Measurements from ENCODE around the gene MLXIPL.
"Not testable (repeated sequence)": the region's sequence is repeated elsewhere in the genome, so short reads cannot be mapped to it uniquely, and the experiment has no call there.

MLXIPL gene

DNA sequence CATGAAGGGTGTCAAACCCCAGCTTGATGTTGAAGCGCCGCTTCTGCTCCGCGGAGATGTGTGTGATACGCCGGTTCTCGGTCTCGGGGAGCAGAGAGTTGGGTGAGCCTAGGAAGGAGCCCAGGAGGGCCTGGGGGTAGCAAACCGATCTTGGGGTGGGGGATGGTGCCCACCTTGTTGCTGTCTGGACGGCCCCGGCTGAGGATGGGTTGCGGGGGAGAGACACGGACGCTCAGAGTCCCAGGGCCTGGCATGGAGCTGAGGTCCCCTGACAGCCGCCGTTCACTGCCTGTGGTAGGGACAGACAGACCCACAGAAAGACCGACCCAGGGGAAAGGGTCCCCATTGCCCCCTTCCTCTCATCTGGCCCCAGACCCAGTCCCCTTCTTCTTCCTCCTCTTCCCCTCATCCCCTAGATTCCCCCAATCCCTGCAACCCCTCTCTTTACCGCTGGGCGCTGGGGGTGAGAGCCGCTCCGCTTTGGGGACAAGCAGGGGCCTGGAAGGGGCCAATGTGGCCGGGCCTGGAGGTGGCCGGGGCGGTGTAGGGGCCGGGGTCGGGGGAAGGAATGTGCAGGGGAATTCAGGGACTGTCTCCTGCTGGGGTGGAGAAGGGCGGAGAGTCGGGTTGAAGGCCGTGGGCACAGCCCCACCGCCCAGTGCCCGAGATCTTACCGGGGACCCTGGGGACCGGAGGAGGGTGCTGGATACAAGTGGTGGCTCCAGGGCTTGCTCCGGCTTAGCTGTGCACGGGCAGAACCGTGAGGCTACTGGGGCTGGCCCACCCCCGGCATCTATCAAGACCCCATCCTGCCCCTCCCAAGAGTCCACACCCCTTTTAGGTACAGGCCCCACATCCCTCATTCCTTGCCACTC, 27.9 kb downstream of the MLXIPL start:
- TF ChIP-seq, protein P1, sequence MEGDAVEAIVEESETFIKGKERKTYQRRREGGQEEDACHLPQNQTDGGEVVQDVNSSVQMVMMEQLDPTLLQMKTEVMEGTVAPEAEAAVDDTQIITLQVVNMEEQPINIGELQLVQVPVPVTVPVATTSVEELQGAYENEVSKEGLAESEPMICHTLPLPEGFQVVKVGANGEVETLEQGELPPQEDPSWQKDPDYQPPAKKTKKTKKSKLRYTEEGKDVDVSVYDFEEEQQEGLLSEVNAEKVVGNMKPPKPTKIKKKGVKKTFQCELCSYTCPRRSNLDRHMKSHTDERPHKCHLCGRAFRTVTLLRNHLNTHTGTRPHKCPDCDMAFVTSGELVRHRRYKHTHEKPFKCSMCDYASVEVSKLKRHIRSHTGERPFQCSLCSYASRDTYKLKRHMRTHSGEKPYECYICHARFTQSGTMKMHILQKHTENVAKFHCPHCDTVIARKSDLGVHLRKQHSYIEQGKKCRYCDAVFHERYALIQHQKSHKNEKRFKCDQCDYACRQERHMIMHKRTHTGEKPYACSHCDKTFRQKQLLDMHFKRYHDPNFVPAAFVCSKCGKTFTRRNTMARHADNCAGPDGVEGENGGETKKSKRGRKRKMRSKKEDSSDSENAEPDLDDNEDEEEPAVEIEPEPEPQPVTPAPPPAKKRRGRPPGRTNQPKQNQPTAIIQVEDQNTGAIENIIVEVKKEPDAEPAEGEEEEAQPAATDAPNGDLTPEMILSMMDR (conservative IDR thresholded peaks at IDR 0.05; ENCODE audit: low read depth, low read length) = no peak
- no peak for DNase-seq (ENCODE audit: low read depth)

DNA sequence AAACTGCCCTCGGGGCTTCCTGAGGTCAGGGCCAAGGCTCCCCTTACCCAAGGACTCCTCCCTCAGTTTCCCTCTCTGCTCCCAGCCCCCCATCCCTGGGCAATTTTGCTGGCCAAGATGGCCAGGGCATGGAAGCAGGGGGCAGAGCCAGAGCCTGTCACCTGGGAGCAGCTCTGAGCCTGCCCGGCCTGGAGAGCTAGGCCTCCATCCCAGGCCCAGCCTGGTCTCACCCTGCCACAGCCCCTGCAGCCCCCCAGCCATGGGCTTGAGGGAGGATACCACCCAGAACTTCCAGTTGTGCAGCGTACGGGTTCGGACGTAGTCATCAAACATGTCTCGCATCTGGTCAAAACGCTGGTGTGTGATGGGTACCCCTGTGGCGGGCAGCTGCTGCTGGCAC, 29.0 kb downstream of the MLXIPL start:
- no peak for DNase-seq (ENCODE audit: low read depth)
- H3K4me3 ChIP-seq (ENCODE audit: low read length) = no peak overlapping the region
- TF ChIP-seq, protein P1 (conservative IDR thresholded peaks at IDR 0.05; ENCODE audit: low read depth, low read length) = no peak

More for the DNA sequence above, 27.9 kb downstream of the MLXIPL start:
- H3K4me3 ChIP-seq (ENCODE audit: low read length) = no peak overlapping the region

DNA sequence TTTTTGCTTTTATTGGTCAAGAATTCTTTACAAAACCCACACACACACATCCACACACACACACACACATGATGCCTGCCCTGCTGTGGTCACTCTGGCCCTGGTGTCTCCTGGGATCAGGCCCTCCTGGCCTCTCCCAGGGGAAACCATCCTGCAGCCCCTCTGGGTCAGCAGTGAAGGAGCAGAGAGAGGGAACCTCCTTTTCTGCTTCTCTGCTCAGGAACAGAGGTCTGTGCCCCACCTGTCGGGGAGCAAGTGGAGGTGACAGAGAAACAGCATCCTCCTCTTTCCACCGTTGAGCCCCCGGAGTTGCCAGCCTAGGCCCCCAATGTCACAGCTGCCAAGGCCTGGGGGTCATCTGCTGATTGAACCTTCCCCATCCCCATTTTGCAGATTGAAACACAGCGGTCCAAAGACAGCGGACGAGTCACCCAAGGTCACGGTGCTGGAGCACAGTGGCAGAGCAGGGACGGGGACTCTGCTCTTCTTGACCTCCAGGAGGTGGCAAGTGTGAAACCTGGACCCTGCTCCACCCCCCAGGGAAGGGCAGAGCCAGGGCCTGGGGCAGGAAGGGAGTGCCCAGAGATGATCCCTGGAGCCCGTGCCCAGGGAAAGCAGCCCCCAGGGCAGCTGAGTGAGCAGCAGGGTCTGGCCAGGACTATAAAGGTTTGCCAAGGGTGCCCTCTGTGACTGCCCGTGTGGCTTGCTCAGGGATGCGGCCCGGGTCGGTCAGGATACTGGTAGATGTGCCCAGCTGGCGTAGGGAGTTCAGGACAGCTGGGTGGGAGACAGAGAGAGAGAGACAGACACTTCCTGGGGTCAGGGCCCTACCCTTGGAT, 30.9 kb downstream of the MLXIPL start:
- no peak overlapping the region for H3K4me3 ChIP-seq (ENCODE audit: low read length)
- TF ChIP-seq, protein P1 (conservative IDR thresholded peaks at IDR 0.05; ENCODE audit: low read depth, low read length) = no peak
- no peak for DNase-seq (ENCODE audit: low read depth)

DNA sequence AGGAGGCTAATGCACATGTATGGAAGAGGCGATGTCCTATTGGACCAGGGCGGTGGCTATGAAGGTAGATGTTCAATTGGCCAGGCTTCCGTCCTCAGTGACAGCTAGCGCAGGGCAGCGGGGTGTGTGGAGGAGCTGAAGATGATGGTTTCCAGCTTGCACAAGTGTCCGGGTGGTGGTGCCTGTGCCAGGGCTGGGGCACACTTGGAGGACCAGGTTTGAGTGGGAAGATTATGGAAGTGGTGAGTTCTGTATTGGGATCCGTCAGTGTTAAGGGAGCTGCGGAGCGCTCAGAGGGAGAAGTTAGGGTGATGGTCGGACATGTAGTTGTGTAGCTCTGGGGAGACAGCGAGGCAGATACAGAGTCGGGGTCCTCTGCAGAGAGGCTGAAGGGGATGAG, 37.4 kb downstream of the MLXIPL start:
- TF ChIP-seq, protein P1 (conservative IDR thresholded peaks at IDR 0.05; ENCODE audit: low read depth, low read length) = no peak
- H3K4me3 ChIP-seq (ENCODE audit: low read length) = no peak overlapping the region
- no peak for DNase-seq (ENCODE audit: low read depth)

DNA sequence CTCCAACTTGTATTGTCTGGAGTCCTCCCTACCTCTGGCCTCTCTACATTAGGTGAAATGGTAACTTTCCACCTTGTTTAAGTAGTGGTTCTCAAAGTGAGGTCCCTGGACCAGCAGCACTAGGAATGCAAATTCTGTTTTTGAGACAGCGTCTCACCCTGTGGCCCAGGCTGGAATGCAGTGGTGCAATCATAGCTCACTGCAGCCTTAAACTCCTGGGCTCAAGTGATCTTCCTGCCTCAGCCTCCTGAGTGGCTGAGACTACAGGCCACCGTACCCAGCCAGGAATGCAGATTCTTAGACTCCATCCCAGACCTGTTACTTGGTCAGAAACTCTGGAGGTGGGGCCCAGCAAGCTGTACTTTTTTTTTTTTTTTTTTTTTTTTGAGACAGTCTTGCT, 39.1 kb downstream of the MLXIPL start:
- TF ChIP-seq, protein P1 (conservative IDR thresholded peaks at IDR 0.05; ENCODE audit: low read depth, low read length) = no peak
- no peak overlapping the region for H3K4me3 ChIP-seq (ENCODE audit: low read length)
- DNase-seq (ENCODE audit: low read depth) = no peak

DNA sequence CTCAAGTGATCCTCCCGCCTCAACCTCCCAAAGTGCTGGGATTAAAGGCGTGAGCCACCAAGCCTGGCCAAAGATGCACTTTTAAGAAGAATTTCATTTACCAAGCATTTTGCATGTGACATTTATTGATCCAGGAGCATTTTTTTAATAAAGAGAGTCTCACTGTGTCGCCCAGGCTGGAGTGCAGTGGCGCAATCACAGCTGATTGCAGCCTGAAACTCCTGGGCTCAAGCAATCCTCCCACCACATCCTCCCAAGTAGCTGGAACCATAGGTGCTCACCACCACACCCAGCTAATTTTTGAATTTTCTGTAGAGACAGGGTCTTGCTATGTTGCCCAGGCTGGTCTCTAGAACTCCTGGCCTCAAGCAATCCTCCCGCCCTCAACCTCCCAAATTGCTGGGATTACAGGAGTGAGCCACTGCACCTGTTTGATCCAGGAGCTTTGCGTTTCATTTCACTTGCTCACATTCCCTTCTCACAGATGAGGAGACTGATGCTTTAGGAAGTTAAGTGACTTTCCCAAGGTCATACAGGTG, 41.6 kb downstream of the MLXIPL start:
- no peak overlapping the region for H3K4me3 ChIP-seq (ENCODE audit: low read length)
- TF ChIP-seq, protein P1 (conservative IDR thresholded peaks at IDR 0.05; ENCODE audit: low read depth, low read length) = no peak
- DNase-seq (ENCODE audit: low read depth) = no peak

DNA sequence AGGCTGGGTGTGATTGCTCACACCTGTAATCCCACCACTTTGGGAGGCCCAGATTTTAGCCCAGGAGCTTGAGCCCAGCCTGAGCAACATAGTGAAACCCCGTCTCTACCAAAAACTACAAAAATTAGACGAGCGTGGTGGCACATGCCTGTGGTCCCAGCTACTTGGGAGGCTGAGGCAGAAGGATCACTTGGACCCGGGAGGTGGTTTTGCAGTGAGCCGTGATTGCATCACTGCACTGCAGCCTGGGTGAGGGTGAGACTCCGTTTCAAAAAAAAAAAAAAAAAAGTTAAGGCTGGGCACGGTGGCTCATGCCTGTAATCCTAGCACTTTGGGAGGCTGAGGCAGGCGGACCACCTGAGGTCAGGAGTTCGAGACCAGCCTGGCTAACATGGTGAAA, 43.3 kb downstream of the MLXIPL start:
- H3K4me3 ChIP-seq (ENCODE audit: low read length); DNase-seq (ENCODE audit: low read depth): not testable (repeated sequence)

All from retinal pigment epithelial cell (primary cell).